ENCODE measurements around the gene PTGS1.

The PTGS1 gene

DNA sequence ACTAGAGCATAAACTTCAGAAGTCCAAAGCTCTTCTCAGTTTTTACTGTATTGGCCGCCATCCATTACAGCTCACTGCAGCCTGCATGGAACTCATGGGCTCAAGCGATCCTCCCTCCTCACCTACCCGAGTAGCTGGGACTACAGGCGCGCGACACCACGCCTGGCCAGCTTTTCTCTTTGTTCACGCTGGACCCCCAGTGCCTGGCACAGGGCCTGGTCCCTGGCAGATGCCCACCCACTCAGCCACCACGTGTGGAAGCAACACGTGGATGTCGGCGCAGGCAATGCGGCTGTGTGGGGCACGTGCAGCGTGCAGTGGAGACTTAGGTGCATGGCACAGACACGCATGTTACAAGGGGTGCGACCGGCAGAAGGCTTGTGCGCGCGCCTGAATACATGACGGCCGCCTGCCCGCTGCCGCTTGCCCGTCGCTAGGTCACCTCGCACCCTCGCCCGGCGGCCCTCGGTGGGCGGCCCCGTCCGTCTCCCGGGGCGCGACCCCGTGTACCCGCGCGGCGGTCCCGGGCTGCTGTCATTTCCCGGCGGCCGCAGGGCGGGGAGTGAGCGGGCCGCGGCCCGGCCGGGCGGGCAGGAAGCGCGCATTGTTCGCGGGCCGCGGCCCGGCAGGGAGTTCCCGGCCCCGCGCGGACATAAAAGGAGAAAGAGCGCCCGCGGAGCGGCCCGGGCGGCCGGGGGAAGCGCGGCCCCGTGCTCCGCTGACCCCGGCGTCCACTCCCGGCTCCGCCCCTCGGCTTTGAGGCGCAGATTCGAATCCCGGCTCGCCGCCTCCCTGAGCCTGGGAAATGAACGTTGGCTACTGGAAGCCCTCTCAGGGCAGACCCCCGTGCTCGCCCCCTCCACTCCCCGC lies 24.1 kb upstream of the PTGS1 start:
- Histone ChIP-seq H3K9ac (ENCODE audit: low read depth in 1 of 2, low read length in 2 of 2) (peak overlapping the region; percentile 49 to 58), H3K9me3 (ENCODE audit: control insufficient read depth in 2 of 2, low read length in 2 of 2) (no peaks in the 10 kb centered on the region), H3K4me1 (ENCODE audit: control insufficient read depth in 2 of 2, insufficient read depth in 2 of 2, low read length in 2 of 2) (peaks cover 17 to 20% of the 10 kb centered on the region in 2 donors), H3K27ac (ENCODE audit: low read depth in 2 of 2, low read length in 2 of 2) (peak overlapping the region; percentile 50 to 71), H3K4me3 (ENCODE audit: low read length in 2 of 2) (peak overlapping the region; percentile 63 to 71), H3K36me3 (ENCODE audit: control insufficient read depth in 2 of 2, insufficient read depth in 2 of 2, low read length in 2 of 2) (no peaks in the 10 kb centered on the region), H3K27me3 (ENCODE audit: control insufficient read depth in 2 of 2, insufficient read depth in 2 of 2, low read length in 2 of 2) (no peaks in the 10 kb centered on the region)

DNA sequence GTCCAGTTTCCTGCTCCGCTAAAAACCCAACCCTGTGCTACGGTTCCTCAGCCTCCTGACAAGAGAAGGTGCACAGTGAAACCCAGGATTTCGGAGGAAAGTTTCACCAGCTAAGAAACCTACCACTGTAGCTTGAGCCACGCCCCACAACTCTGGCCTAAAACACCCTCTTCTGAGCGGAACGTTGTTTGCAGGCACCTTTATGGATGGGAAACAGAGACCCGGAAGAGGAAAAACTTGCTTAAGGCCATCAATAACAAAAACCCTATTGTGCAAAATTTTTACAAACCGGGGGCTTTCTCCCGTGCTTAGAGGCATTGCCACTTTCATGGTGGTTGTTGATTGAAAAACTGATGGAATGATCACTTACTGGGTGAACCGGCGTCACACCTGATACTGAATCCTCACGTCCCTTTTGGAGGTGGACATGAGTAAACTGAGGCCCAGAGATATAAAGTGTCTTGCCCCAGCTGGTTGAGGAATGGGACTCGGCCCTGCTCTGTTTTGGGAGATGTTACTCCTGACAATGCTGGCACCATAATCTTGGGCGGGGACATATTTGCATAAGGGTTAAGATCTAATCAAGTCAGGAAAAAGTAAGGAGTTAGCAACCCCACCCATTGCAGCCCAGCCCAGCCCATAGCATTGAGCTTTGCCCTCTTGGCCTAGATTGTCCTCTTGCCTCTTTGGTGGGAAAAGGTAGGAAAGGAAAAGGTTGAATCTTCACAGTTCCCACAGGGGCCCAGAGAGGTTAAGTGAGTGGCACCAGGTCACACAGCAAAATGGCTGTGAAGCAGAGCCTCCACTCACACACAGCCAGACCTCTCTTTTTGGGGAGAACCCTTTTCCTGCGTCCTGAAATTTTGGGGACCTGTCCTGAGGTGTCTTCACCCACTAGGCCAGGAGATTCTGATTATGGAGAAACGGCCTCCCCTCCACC lies 23.2 kb upstream of the PTGS1 start:
- no peaks in the 10 kb centered on the region for H3K36me3 ChIP-seq (ENCODE audit: control insufficient read depth in 2 of 2, insufficient read depth in 2 of 2, low read length in 2 of 2)
- H3K9ac ChIP-seq (ENCODE audit: low read depth in 1 of 2, low read length in 2 of 2) = peak overlapping the region; percentile 49 to 58
- no peaks in the 10 kb centered on the region for H3K27me3 ChIP-seq (ENCODE audit: control insufficient read depth in 2 of 2, insufficient read depth in 2 of 2, low read length in 2 of 2)
- H3K9me3 ChIP-seq (ENCODE audit: control insufficient read depth in 2 of 2, low read length in 2 of 2) = no peaks in the 10 kb centered on the region
- H3K27ac ChIP-seq (ENCODE audit: low read depth in 2 of 2, low read length in 2 of 2) = peak overlapping the region; percentile 50 to 71
- peak overlapping the region; percentile 63 to 71 for H3K4me3 ChIP-seq (ENCODE audit: low read length in 2 of 2)
- peaks cover 17 to 20% of the 10 kb centered on the region in 2 donors for H3K4me1 ChIP-seq (ENCODE audit: control insufficient read depth in 2 of 2, insufficient read depth in 2 of 2, low read length in 2 of 2)

DNA sequence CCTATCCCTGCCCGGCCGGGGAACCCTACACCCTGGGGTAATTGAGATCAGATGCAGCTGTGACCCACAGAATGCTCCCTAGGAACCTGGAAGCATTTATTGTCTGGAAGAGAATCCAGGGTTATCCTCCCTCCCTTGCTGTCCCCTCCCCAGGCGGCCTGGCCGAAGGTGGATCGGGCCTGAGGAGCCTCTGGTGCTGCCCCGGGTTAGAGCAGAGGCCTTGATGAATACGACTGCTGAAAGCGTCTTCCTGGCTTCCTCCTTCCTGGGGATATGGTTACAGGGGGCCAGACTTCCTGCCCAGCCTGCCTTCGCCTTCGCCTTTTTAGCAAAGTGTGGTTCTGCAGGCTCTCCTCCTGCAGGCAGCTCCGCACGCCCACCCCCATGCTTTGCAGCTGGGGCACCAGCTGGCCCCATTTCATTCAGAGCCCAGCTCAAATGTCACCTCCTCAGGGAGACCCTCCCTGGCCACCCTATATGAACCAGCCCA lies 22.5 kb upstream of the PTGS1 start:
- H3K27me3 ChIP-seq (ENCODE audit: control insufficient read depth in 2 of 2, insufficient read depth in 2 of 2, low read length in 2 of 2) = no peaks in the 10 kb centered on the region
- H3K4me1 ChIP-seq (ENCODE audit: control insufficient read depth in 2 of 2, insufficient read depth in 2 of 2, low read length in 2 of 2) = peaks cover 17 to 20% of the 10 kb centered on the region in 2 donors
- no peaks in the 10 kb centered on the region for H3K9me3 ChIP-seq (ENCODE audit: control insufficient read depth in 2 of 2, low read length in 2 of 2)
- no peaks in the 10 kb centered on the region for H3K36me3 ChIP-seq (ENCODE audit: control insufficient read depth in 2 of 2, insufficient read depth in 2 of 2, low read length in 2 of 2)
- no peak overlapping the region for H3K27ac ChIP-seq (ENCODE audit: low read depth in 2 of 2, low read length in 2 of 2)
- no peak overlapping the region for H3K4me3 ChIP-seq (ENCODE audit: low read length in 2 of 2)
- H3K9ac ChIP-seq (ENCODE audit: low read depth in 1 of 2, low read length in 2 of 2) = no peak overlapping the region

DNA sequence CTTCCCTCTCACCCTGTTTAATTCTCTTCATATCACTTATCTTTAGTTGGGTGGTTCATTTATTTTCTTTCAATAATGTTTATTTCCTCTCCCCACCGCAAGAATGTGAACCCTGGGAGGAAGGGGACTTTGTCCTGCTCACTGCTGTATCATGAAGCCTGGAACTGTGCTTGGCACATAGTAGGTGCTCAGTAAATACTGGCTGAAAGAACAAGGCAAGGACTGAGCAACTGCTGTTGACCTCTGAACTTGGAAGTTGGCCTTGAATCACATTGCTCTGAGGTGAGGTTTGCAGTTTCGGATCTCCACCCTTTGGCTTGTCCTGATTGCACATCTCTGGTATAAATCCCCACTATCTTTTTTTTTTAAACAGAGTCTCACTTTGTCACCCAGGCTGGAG lies 22.0 kb upstream of the PTGS1 start:
- Histone ChIP-seq H3K36me3 (ENCODE audit: control insufficient read depth in 2 of 2, insufficient read depth in 2 of 2, low read length in 2 of 2) (no peaks in the 10 kb centered on the region), H3K4me3 (ENCODE audit: low read length in 2 of 2) (no peak overlapping the region), H3K27ac (ENCODE audit: low read depth in 2 of 2, low read length in 2 of 2) (no peak overlapping the region), H3K9me3 (ENCODE audit: control insufficient read depth in 2 of 2, low read length in 2 of 2) (no peaks in the 10 kb centered on the region), H3K9ac (ENCODE audit: low read depth in 1 of 2, low read length in 2 of 2) (no peak overlapping the region), H3K4me1 (ENCODE audit: control insufficient read depth in 2 of 2, insufficient read depth in 2 of 2, low read length in 2 of 2) (peaks cover 17 to 20% of the 10 kb centered on the region in 2 donors), H3K27me3 (ENCODE audit: control insufficient read depth in 2 of 2, insufficient read depth in 2 of 2, low read length in 2 of 2) (no peaks in the 10 kb centered on the region)

DNA sequence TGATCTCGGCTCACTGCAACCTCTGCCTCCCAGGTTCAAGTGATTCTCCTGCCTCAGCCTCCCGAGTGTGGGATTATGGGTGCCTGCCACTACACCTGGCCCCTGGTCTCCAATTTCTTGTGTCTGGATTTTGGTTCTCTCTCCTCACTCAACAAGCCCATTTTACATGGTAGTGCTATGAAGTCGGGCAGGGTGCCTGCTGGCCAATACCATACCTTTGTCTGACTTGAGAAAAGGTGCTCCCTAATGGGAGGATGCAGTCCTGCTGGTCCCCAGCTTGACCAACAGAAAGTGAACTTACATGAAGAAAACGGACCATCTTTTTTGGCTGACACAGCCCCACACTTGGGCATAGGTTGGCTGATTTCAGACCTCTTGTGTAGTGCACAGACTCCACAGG lies 21.6 kb upstream of the PTGS1 start:
- H3K36me3 ChIP-seq (ENCODE audit: control insufficient read depth in 2 of 2, insufficient read depth in 2 of 2, low read length in 2 of 2) = no peaks in the 10 kb centered on the region
- no peak overlapping the region for H3K27ac ChIP-seq (ENCODE audit: low read depth in 2 of 2, low read length in 2 of 2)
- no peak overlapping the region for H3K9ac ChIP-seq (ENCODE audit: low read depth in 1 of 2, low read length in 2 of 2)
- H3K4me1 ChIP-seq (ENCODE audit: control insufficient read depth in 2 of 2, insufficient read depth in 2 of 2, low read length in 2 of 2) = peaks cover 17 to 20% of the 10 kb centered on the region in 2 donors
- H3K9me3 ChIP-seq (ENCODE audit: control insufficient read depth in 2 of 2, low read length in 2 of 2) = no peaks in the 10 kb centered on the region
- H3K4me3 ChIP-seq (ENCODE audit: low read length in 2 of 2) = no peak overlapping the region
- H3K27me3 ChIP-seq (ENCODE audit: control insufficient read depth in 2 of 2, insufficient read depth in 2 of 2, low read length in 2 of 2) = no peaks in the 10 kb centered on the region

DNA sequence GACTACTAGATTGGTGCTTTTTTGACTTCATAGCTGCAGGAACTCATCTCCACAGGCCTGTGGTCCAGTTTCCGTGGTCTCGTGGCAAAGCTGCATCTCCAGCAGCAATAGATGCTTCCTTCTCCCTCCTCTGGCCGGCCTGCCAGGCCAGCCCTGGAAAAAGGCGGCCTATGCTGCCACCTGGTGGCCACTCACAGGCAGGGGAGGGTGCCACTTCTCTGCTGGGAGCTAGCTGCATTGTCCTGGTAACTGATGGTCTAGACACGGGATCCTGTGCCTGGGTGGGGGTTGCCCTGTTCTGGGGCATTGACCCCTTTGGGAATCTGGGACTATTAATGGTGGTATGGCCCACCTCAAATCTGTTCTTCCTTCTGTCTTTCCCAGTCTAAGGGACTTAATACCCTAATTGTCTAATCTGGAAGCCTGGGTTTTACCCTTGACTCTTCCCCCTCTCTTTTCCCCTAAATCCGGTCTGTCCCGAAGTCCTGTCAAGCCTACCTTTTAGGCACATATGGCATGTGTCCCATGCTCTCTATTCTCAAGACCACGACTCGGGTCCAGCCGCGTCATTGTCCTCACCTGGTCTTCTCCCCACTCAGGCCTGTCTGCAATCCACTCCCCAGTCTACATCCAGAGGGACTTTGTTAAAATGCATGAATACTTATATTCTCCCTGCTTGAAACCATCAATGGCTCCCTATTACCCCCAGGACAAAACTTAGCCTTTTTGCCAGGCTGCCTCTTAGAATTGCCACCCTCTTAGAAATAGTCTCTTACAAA lies 20.1 kb upstream of the PTGS1 start:
- H3K4me3 ChIP-seq (ENCODE audit: low read length in 2 of 2) = no peak overlapping the region
- no peaks in the 10 kb centered on the region for H3K9me3 ChIP-seq (ENCODE audit: control insufficient read depth in 2 of 2, low read length in 2 of 2)
- H3K27ac ChIP-seq (ENCODE audit: low read depth in 2 of 2, low read length in 2 of 2) = no peak overlapping the region
- no peaks in the 10 kb centered on the region for H3K27me3 ChIP-seq (ENCODE audit: control insufficient read depth in 2 of 2, insufficient read depth in 2 of 2, low read length in 2 of 2)
- no peaks in the 10 kb centered on the region for H3K36me3 ChIP-seq (ENCODE audit: control insufficient read depth in 2 of 2, insufficient read depth in 2 of 2, low read length in 2 of 2)
- no peak overlapping the region for H3K9ac ChIP-seq (ENCODE audit: low read depth in 1 of 2, low read length in 2 of 2)
- H3K4me1 ChIP-seq (ENCODE audit: control insufficient read depth in 2 of 2, insufficient read depth in 2 of 2, low read length in 2 of 2) = peaks cover 17 to 20% of the 10 kb centered on the region in 2 donors

DNA sequence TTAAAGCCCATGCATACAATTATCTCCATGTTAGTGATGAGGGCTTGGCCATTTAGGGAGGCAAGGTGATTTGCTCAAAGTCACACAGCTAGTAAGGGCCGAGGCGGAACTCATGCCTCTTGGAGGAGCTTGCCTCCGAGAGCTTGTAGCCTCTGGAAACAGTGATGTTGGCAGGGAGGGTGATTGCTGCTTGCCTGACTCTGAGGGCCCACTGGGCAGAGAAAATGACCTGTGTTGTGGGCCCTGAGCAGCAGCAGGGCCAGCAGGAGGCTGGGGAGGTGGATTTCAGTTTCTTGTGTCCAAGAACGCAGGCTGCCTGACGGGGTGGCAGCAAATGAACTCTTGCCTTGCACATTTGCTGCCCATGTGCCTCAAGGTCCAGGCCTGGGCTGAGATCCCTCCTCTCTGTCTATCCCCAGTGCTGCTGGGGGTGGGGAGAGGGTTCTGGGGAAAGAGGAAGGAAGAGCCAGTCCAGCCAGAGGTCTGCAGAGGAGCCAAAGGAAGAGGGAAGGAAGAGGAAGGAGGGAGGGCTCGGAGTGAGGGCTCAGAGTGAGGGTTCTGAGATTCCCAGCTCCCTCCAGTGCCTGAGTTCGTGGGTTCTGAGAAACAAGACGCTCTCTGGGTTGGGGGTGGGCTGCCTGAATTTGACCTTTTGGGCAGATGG lies 16.2 kb upstream of the PTGS1 start:
- no peak overlapping the region for H3K27ac ChIP-seq (ENCODE audit: low read depth in 2 of 2, low read length in 2 of 2)
- no peaks in the 10 kb centered on the region for H3K27me3 ChIP-seq (ENCODE audit: control insufficient read depth in 2 of 2, insufficient read depth in 2 of 2, low read length in 2 of 2)
- no peaks in the 10 kb centered on the region for H3K36me3 ChIP-seq (ENCODE audit: control insufficient read depth in 2 of 2, insufficient read depth in 2 of 2, low read length in 2 of 2)
- H3K4me3 ChIP-seq (ENCODE audit: low read length in 2 of 2) = no peak overlapping the region
- H3K4me1 ChIP-seq (ENCODE audit: control insufficient read depth in 2 of 2, insufficient read depth in 2 of 2, low read length in 2 of 2) = no peaks in the 10 kb centered on the region
- no peaks in the 10 kb centered on the region for H3K9me3 ChIP-seq (ENCODE audit: control insufficient read depth in 2 of 2, low read length in 2 of 2)
- no peak overlapping the region for H3K9ac ChIP-seq (ENCODE audit: low read depth in 1 of 2, low read length in 2 of 2)

DNA sequence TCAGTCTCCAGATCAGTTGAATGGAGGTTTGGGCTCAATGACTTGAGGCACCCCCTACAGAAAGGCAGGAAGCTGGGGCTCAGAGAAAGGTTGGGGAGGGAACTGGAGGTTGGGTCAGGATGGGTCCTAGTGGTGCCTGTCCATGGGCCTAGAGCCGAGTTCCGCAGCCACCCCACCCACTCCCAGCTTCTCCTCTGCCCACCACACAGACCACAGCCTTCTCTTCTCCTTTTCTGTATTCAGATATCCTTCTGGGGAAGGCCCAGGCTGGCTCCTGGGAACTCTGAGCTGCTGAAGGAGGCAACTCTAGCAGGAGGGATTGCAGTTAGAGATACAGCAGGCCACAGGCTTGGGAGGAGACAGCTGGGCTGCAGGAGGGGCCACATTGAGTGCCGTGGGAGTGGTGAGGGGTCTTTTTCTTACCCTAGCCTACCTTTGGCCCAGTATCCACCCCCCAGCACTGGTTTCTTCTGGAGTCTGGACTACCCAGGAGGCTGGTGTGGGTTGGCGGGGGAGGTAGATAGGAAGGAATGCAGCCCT lies 15.4 kb upstream of the PTGS1 start:
- no peaks in the 10 kb centered on the region for H3K36me3 ChIP-seq (ENCODE audit: control insufficient read depth in 2 of 2, insufficient read depth in 2 of 2, low read length in 2 of 2)
- no peaks in the 10 kb centered on the region for H3K4me1 ChIP-seq (ENCODE audit: control insufficient read depth in 2 of 2, insufficient read depth in 2 of 2, low read length in 2 of 2)
- no peaks in the 10 kb centered on the region for H3K9me3 ChIP-seq (ENCODE audit: control insufficient read depth in 2 of 2, low read length in 2 of 2)
- H3K27ac ChIP-seq (ENCODE audit: low read depth in 2 of 2, low read length in 2 of 2) = no peak overlapping the region
- no peak overlapping the region for H3K9ac ChIP-seq (ENCODE audit: low read depth in 1 of 2, low read length in 2 of 2)
- no peak overlapping the region for H3K4me3 ChIP-seq (ENCODE audit: low read length in 2 of 2)
- H3K27me3 ChIP-seq (ENCODE audit: control insufficient read depth in 2 of 2, insufficient read depth in 2 of 2, low read length in 2 of 2) = no peaks in the 10 kb centered on the region

DNA sequence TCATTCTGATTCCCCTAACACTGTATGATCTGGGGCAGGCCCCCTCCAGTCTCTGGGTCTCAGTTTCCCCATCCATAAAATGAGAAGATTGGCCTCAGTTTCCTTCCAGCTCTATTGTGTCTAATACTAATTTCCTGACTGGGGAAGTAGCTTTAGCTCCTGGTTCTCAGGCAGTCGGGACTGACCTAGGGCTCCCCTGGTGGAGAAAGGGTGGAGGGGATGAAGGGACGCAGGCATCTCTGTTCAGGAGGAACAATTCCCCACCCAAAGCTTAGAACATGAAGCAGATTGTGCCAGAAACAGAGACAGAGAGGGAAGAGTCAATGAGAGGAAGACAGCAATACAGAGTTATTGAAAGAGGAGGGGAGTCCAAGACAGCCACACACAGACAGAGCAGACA lies 14.2 kb upstream of the PTGS1 start:
- no peak overlapping the region for H3K9ac ChIP-seq (ENCODE audit: low read depth in 1 of 2, low read length in 2 of 2)
- no peaks in the 10 kb centered on the region for H3K9me3 ChIP-seq (ENCODE audit: control insufficient read depth in 2 of 2, low read length in 2 of 2)
- H3K27ac ChIP-seq (ENCODE audit: low read depth in 2 of 2, low read length in 2 of 2) = no peak overlapping the region
- no peaks in the 10 kb centered on the region for H3K27me3 ChIP-seq (ENCODE audit: control insufficient read depth in 2 of 2, insufficient read depth in 2 of 2, low read length in 2 of 2)
- H3K4me1 ChIP-seq (ENCODE audit: control insufficient read depth in 2 of 2, insufficient read depth in 2 of 2, low read length in 2 of 2) = no peaks in the 10 kb centered on the region
- no peaks in the 10 kb centered on the region for H3K36me3 ChIP-seq (ENCODE audit: control insufficient read depth in 2 of 2, insufficient read depth in 2 of 2, low read length in 2 of 2)
- H3K4me3 ChIP-seq (ENCODE audit: low read length in 2 of 2) = no peak overlapping the region
